ENCODE results near the gene CD8B. TPM values are rescaled to one million over a fixed set of nuclear protein-coding genes. Genes with fewer than 3 reads are reported as not detected.

CD8B gene
- total RNA-seq, 1 experiment from 2014 or later = not detected

DNA sequence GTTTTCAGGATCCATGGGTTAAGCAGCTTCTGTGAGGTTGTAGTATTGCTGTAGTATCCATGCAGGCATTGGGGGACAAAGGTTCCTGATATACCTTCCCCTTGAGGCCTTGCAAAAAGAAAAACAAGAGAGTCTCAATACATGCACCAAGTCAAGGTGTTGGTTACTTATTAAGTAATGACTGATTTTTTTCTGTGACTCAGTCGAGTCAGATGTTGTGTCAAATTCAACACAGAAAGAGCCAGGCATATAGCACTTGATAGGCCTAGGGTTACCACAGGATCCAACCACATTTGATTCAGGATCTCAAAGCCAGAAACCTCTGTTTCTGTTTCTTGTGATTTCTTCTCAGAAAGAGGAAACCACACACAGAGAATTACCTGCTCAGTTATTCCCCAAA, 46.1 kb downstream of the CD8B start:
- TF ChIP-seq EZH2 (IDR thresholded peaks at IDR 0.05; ENCODE audit: low read length, unreplicated experiment) (no peak), EZH2phosphoT487 (IDR thresholded peaks at IDR 0.05; ENCODE audit: borderline replicate concordance, low read length) (no peak)
- TF ChIP-seq, protein P1, sequence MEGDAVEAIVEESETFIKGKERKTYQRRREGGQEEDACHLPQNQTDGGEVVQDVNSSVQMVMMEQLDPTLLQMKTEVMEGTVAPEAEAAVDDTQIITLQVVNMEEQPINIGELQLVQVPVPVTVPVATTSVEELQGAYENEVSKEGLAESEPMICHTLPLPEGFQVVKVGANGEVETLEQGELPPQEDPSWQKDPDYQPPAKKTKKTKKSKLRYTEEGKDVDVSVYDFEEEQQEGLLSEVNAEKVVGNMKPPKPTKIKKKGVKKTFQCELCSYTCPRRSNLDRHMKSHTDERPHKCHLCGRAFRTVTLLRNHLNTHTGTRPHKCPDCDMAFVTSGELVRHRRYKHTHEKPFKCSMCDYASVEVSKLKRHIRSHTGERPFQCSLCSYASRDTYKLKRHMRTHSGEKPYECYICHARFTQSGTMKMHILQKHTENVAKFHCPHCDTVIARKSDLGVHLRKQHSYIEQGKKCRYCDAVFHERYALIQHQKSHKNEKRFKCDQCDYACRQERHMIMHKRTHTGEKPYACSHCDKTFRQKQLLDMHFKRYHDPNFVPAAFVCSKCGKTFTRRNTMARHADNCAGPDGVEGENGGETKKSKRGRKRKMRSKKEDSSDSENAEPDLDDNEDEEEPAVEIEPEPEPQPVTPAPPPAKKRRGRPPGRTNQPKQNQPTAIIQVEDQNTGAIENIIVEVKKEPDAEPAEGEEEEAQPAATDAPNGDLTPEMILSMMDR (conservative IDR thresholded peaks at IDR 0.05; ENCODE audit: low read depth, low read length) = no peak
- Histone ChIP-seq H3K4me3 (ENCODE audit: low read length) (no peak overlapping the region), H3K27me3 (ENCODE audit: low read length) (no peaks in the 10 kb centered on the region), H3K4me2 (ENCODE audit: low read length) (no peak overlapping the region), H4K20me1 (ENCODE audit: low read length) (no peaks in the 10 kb centered on the region), H3K4me1 (ENCODE audit: insufficient read depth, low read length) (no peaks in the 10 kb centered on the region), H3K27ac (ENCODE audit: low read length) (no peak overlapping the region), H3K79me2 (ENCODE audit: low read length) (no peaks in the 10 kb centered on the region), H3F3A (ENCODE audit: low read length, unreplicated experiment) (no peaks in the 10 kb centered on the region), H3K9me2 (replicated peaks; ENCODE audit: low read length) (no peaks in the 10 kb centered on the region), H2AFZ (ENCODE audit: low read length) (no peak overlapping the region), H3K9ac (ENCODE audit: low read length) (no peak overlapping the region), H3K36me3 (ENCODE audit: low read depth, low read length) (no peaks in the 10 kb centered on the region), H3K9me3 (ENCODE audit: low read length) (no peaks in the 10 kb centered on the region)
- ATAC-seq (no peak), DNase-seq (no peak)
- no TSS peak for BruUV-seq (replicated peaks)
- POLR2A ChIA-PET (ENCODE audit: unreplicated experiment) = no interaction called here
- intact Hi-C loops (cut with micrococcal nuclease) = no loop called here
- CTCF ChIA-PET = no interaction called here

DNA sequence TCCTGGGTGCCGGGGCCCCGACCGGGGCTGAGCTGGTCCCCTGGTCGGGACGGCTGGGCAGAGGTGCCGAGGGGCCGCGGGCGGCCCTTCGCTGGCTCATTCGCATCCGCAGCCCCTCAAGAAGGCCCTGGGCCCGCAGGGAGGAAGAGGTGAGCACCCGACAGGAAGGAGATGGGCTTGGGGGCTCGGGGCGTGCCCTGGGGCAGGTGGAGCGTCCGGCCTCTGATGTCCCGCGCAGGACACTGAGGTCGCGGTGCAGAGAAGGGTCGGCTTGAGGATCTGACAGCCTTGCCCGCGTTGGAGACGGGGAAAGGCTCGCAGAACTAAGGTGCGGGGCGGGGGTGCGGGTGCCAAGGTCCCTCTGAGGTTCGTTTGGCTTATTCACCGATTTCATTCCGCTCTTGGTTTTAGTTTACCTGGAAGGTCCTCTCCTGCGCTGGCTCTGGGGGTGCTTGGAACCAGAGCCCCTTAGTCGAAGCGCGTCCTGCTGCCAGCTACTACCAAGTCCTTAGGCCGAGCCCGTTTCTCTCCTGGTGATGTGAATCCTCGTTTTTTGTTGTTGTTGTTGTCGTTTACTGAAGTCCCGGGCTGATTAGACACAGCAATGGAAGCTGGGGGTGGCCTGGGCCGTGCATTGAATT, 52.1 kb downstream of the CD8B start:
- POLR2A ChIA-PET (ENCODE audit: unreplicated experiment) = no interaction called here
- Histone ChIP-seq H3K9me3 (ENCODE audit: low read length) (no peaks in the 10 kb centered on the region), H3K27ac (ENCODE audit: low read length) (no peak overlapping the region), H3K4me1 (ENCODE audit: insufficient read depth, low read length) (peaks cover 11% of the 10 kb centered on the region), H3K4me3 (ENCODE audit: low read length) (no peak overlapping the region), H3K79me2 (ENCODE audit: low read length) (no peaks in the 10 kb centered on the region), H3K9me2 (replicated peaks; ENCODE audit: low read length) (no peaks in the 10 kb centered on the region), H3K4me2 (ENCODE audit: low read length) (no peak overlapping the region), H3K9ac (ENCODE audit: low read length) (no peak overlapping the region), H3K36me3 (ENCODE audit: low read depth, low read length) (no peaks in the 10 kb centered on the region), H4K20me1 (ENCODE audit: low read length) (no peaks in the 10 kb centered on the region), H2AFZ (ENCODE audit: low read length) (no peak overlapping the region), H3F3A (ENCODE audit: low read length, unreplicated experiment) (no peaks in the 10 kb centered on the region), H3K27me3 (ENCODE audit: low read length) (no peaks in the 10 kb centered on the region)
- ATAC-seq = no peak
- CTCF ChIA-PET = interaction anchor here (0.5 kb wide), 1 partner anchor 22 kb away, joined by 3 read pairs; no protein-coding TSS in a partner anchor
- intact Hi-C loops (cut with micrococcal nuclease) = loop anchor here (2.0 kb wide), 1 partner anchor 45 kb away; no protein-coding TSS in a partner anchor
- BruUV-seq (replicated peaks) = no TSS peak
- TF ChIP-seq EZH2phosphoT487 (IDR thresholded peaks at IDR 0.05; ENCODE audit: borderline replicate concordance, low read length) (no peak), EZH2 (IDR thresholded peaks at IDR 0.05; ENCODE audit: low read length, unreplicated experiment) (no peak)
- TF ChIP-seq, protein P1 (conservative IDR thresholded peaks at IDR 0.05; ENCODE audit: low read depth, low read length) = no peak
- DNase-seq = no peak
